Measurements from ENCODE around the gene C22orf23. TPM values are rescaled to one million over a fixed set of nuclear protein-coding genes. Genes with fewer than 3 reads are reported as not detected.
A peak's percentile ranks its signal among the peaks of the same experiment; 100 is the strongest.

C22orf23 gene
- total RNA-seq, 1 donor from 2014 or later, result not detected

- H3K27ac Mint-ChIP-seq (ENCODE audit: unreplicated experiment), result peak within 1 kb of the TSS; percentile 99
- TF ChIP-seq EZH2 (IDR thresholded peaks at IDR 0.05; ENCODE audit: insufficient read depth, low read length), result no peak
- no peak for TF ChIP-seq CTCF (IDR thresholded peaks at IDR 0.05; ENCODE audit: insufficient read depth, low read depth, low read length)
- H3K9ac ChIP-seq (ENCODE audit: low read length), result peak within 1 kb of the TSS; percentile 88
- peak; percentile 52 for DNase-seq (ENCODE audit: low read depth)
- H3K4me3 Mint-ChIP-seq (ENCODE audit: unreplicated experiment), result peak within 1 kb of the TSS; percentile 85
- H3K4me1 Mint-ChIP-seq (ENCODE audit: low read depth, unreplicated experiment), result peaks cover 38% of the 10 kb centered on the region
- peaks cover 35% of the 10 kb centered on the region for H4K20me1 ChIP-seq (ENCODE audit: insufficient read depth, low read length)
- H3K27me3 ChIP-seq (ENCODE audit: insufficient read depth, low read length), result no peaks in the 10 kb centered on the region
- H3K36me3 Mint-ChIP-seq (ENCODE audit: low read depth, unreplicated experiment), result peaks cover 7% of the 10 kb centered on the region
- peak within 1 kb of the TSS; percentile 99 for H3K27ac ChIP-seq (ENCODE audit: low read depth, low read length)
- FAIRE-seq, result no peak
- H3K27me3 Mint-ChIP-seq (ENCODE audit: low read depth, unreplicated experiment), result no peaks in the 10 kb centered on the region
- H3K36me3 ChIP-seq (ENCODE audit: insufficient read depth, low read length), result no peaks in the 10 kb centered on the region
- H3K9me3 ChIP-seq (ENCODE audit: insufficient read depth, low read depth, low read length), result no peaks in the 10 kb centered on the region
- H3K79me2 ChIP-seq (ENCODE audit: insufficient read depth, low read length), result peaks cover 44% of the 10 kb centered on the region
- peaks cover 32% of the 10 kb centered on the region for H3K4me1 ChIP-seq (ENCODE audit: insufficient read depth, low read length)
- no peaks in the 10 kb centered on the region for H3K9me3 Mint-ChIP-seq (ENCODE audit: unreplicated experiment)
- peak within 1 kb of the TSS; percentile 84 for H3K4me3 ChIP-seq (ENCODE audit: insufficient read depth, low read depth, low read length)
- peak within 1 kb of the TSS; percentile 73 for H2AFZ ChIP-seq (ENCODE audit: low read depth, low read length)
- peak within 1 kb of the TSS; percentile 100 for H3K4me2 ChIP-seq (ENCODE audit: low read length)
Observed at GRCh38 chr22:37905534-37906363, 47.7 kb downstream of the C22orf23 start, which contains the start of gene MICALL1. Gene MICALL1, plus strand, starts transcription at chr22:37906297. Its CDS starts 126 bp downstream, at chr22:37906423.

DNA sequence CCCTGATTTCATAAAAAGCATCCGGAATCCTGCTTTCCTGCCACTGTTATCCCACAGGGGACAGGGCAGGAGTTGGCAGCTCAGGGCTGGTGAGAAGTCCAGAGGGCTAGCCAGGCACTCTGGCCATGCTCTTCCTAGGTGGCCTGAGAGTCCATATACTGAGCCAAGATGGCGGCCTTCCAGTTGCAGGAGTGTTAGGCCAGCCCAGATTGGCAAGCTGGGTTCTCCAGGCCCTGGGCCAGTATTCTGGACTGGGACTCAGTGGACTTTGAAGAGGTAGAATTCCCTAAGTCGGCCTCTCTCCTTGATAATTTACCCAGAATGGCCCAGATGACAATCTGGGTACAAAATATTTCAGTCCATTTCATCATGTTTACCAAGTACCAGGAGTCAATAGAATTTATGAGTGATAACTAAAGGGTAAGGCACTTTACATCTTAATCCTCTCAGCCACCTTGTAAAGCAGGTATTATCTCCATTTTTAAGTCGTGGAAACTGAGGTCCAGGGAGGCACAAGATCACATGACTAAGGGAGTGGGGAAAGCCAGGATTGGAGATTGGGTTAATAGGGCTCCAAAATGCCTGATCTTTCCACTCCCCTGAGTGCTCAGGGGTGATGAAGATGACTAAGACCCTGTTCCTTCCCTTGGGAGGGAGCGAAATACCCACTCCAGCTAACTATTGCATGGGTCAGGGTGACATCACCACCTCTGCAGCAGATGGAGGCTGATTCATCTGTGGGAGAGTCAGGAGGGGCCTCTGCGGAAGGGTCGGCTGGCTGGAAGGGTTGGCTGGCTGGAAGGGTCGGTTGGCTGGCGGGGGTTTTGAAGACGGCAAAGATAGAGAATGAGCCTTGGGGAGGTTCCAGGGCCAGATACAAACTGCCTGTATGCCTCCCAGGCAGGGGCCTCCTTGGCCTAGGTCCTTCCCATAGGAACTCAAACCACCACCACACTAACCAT, 48.5 kb downstream of the C22orf23 start:
- Histone ChIP-seq H3K27me3 (ENCODE audit: insufficient read depth, low read length) (no peaks in the 10 kb centered on the region), H4K20me1 (ENCODE audit: insufficient read depth, low read length) (peaks cover 26% of the 10 kb centered on the region), H3K79me2 (ENCODE audit: insufficient read depth, low read length) (peaks cover 35% of the 10 kb centered on the region), H2AFZ (ENCODE audit: low read depth, low read length) (peak overlapping the region; percentile 73), H3K36me3 (ENCODE audit: insufficient read depth, low read length) (no peaks in the 10 kb centered on the region), H3K9ac (ENCODE audit: low read length) (peak overlapping the region; percentile 88), H3K4me1 (ENCODE audit: insufficient read depth, low read length) (peaks cover 27% of the 10 kb centered on the region), H3K27ac (ENCODE audit: low read depth, low read length) (peak overlapping the region; percentile 99), H3K4me2 (ENCODE audit: low read length) (peak overlapping the region; percentile 100), H3K4me3 (ENCODE audit: insufficient read depth, low read depth, low read length) (peak overlapping the region; percentile 84), H3K9me3 (ENCODE audit: insufficient read depth, low read depth, low read length) (no peaks in the 10 kb centered on the region)
- peaks cover 29% of the 10 kb centered on the region for H3K4me1 Mint-ChIP-seq (ENCODE audit: low read depth, unreplicated experiment)
- no peaks in the 10 kb centered on the region for H3K27me3 Mint-ChIP-seq (ENCODE audit: low read depth, unreplicated experiment)
- peak overlapping the region; percentile 84 for H3K4me3 Mint-ChIP-seq (ENCODE audit: unreplicated experiment)
- TF ChIP-seq EZH2 (IDR thresholded peaks at IDR 0.05; ENCODE audit: insufficient read depth, low read length) (no peak), CTCF (IDR thresholded peaks at IDR 0.05; ENCODE audit: insufficient read depth, low read depth, low read length) (no peak)
- FAIRE-seq (peak; percentile 96), DNase-seq (ENCODE audit: low read depth) (peak; percentile 98)
- H3K27ac Mint-ChIP-seq (ENCODE audit: unreplicated experiment), result peak overlapping the region; percentile 99
- H3K36me3 Mint-ChIP-seq (ENCODE audit: low read depth, unreplicated experiment), result peaks cover 4% of the 10 kb centered on the region
- no peaks in the 10 kb centered on the region for H3K9me3 Mint-ChIP-seq (ENCODE audit: unreplicated experiment)

Data from astrocyte (in vitro differentiated cells and primary cell).